Sigmoid colon (tissue), 7 donors: ENCODE results near the gene TEX264. TPM values are rescaled to one million over a fixed set of nuclear protein-coding genes. Genes with fewer than 3 reads are reported as not detected.

ENCODE experiments used
- DNase-seq: peaks from one replicate; pipeline ENCODE4 v3.0.0-alpha.2; 2019
- H3K27ac ChIP-seq, 4 donors: fragments of 200-600 bp; sonication (generic); one replicate each; pipeline ENCODE4 v1.5.1; 2016 to 2019; ENCODE audit warnings: mild to moderate bottlenecking in 1 of 4
- H3K27me3 ChIP-seq, 3 donors: fragments of 200-600 bp; sonication (generic); one replicate each; pipeline ENCODE4 v1.5.1; 2019; ENCODE audit warnings: mild to moderate bottlenecking in 1 of 3
- H3K36me3 ChIP-seq, 4 donors: fragments of 200-600 bp; sonication (generic); one replicate each; pipeline ENCODE4 v1.5.1; 2016 to 2019
- H3K4me1 ChIP-seq, 4 donors: fragments of 200-600 bp; sonication (generic); one replicate each; pipeline ENCODE4 v1.5.1; 2017 to 2019
- H3K4me3 ChIP-seq, 4 donors: fragments of 200-600 bp; sonication (generic); one replicate each; pipeline ENCODE4 v1.5.1; 2017 to 2019; ENCODE audit warnings: mild to moderate bottlenecking in 2 of 4, moderate library complexity in 1 of 4
- H3K9me3 ChIP-seq, 4 donors: fragments of 200-600 bp in 3 of 4; sonication (generic) in 3 of 4; one replicate each; pipeline versions ENCODE4 v1.5.1 to v1.6.1; 2013 to 2019
- EP300 ChIP-seq, 4 donors: sonication (generic); formaldehyde crosslinking; IDR thresholded peaks; one replicate each; pipeline ENCODE4 v1.6.1; 2017; ENCODE audit warnings: antibody characterized with exemption in 4 of 4
- POLR2A ChIP-seq, 2 donors: fragments of 450-650 bp; IDR thresholded peaks; one replicate each; pipeline ENCODE4 v1.6.1; 2016; ENCODE audit warnings: antibody characterized with exemption in 2 of 2, mild to moderate bottlenecking in 2 of 2, moderate library complexity in 2 of 2
- POLR2AphosphoS5 ChIP-seq, 4 donors: sonication (generic); formaldehyde crosslinking; IDR thresholded peaks; one replicate each; pipeline ENCODE4 v1.6.1; 2017; ENCODE audit warnings: antibody characterized with exemption in 4 of 4
- WGBS, 2 donors: extraction: QIAGEN DNeasy Blood & Tissue Kit; methylation state at CpG; one replicate each; pipeline ENCODE4 v1.1.7; 2013; 5-methylcytosine and 5-hydroxymethylcytosine counted together
- intact Hi-C: fragments of 100-400 bp; cut with DNase I; formaldehyde crosslinking; loops from one replicate; pipeline ENCODE4 v1.15.1; 2023
- polyA plus RNA-seq, 3 donors: library from polyadenylated mRNA; stranded (reverse); fragments of 200-250 nt; gene quantifications; one replicate each; pipeline ENCODE4 v1.2.3, GENCODE V29; 2013
- total RNA-seq, 4 donors: library from RNA; depleted of rRNA; stranded (reverse); fragments of >200 nt; gene quantifications; one replicate each; pipeline ENCODE4 v1.1.0, GENCODE V29; 2016
- TF ChIP-seq, protein P1 (sequence below), 4 experiments: fragments of 450-650 bp in 3 of 4; fragments of 200-600 bp in 1 of 4; IDR thresholded peaks; one replicate each; pipeline ENCODE4 v1.5.1; 2016 to 2019; ENCODE audit warnings: antibody characterized with exemption in 4 of 4, mild to moderate bottlenecking in 3 of 4, moderate library complexity in 2 of 4
- donor health status: healthy with polysubstance abuse.
- donor health status: Bipolar disorder and iron deficiency.
- donor health status: healthy.

TEX264 gene
- total and polyA plus RNA-seq, 7 donors, result 23.4 to 79.7 (median 69.3) TPM

DNA sequence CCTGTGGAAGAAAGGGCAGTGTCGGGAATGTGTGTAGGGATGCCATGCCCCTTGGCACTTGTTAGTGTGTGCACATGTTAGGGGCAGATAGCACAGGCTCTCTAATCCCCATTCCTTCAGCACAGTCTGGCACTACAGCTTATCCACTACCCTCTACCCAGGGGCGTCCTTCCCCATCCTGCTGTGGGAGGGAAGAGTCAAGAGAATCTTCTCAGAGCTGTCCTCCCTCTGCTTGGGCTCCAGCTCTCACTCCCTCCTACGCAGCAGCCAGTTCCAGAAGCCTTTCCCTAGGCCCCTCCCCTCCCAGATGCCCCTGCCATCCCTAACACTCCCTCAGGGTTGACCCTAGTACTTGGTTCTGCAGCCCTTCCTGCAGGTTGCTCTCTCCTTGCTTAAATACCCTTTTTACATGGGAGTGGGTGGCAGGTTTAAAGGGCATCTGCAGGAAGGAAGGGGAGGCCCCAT lies 35.0 kb downstream of the TEX264 start:
- no peak for DNase-seq
- peaks cover 0 to 9% (median 6%) of the 10 kb centered on the region in 4 donors for H3K4me1 ChIP-seq
- intact Hi-C loops, result no loop called here
- H3K4me3 ChIP-seq, result no peak overlapping the region
- TF ChIP-seq, protein P1, sequence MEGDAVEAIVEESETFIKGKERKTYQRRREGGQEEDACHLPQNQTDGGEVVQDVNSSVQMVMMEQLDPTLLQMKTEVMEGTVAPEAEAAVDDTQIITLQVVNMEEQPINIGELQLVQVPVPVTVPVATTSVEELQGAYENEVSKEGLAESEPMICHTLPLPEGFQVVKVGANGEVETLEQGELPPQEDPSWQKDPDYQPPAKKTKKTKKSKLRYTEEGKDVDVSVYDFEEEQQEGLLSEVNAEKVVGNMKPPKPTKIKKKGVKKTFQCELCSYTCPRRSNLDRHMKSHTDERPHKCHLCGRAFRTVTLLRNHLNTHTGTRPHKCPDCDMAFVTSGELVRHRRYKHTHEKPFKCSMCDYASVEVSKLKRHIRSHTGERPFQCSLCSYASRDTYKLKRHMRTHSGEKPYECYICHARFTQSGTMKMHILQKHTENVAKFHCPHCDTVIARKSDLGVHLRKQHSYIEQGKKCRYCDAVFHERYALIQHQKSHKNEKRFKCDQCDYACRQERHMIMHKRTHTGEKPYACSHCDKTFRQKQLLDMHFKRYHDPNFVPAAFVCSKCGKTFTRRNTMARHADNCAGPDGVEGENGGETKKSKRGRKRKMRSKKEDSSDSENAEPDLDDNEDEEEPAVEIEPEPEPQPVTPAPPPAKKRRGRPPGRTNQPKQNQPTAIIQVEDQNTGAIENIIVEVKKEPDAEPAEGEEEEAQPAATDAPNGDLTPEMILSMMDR (IDR thresholded peaks at IDR 0.05), result no peak
- TF ChIP-seq POLR2A (IDR thresholded peaks at IDR 0.05) (no peak), EP300 (IDR thresholded peaks at IDR 0.05) (no peak), POLR2AphosphoS5 (IDR thresholded peaks at IDR 0.05) (no peak)
- WGBS, 2 donors, result 86 to 94% methylated on average over 3 of the region's 3 CpGs
- H3K9me3 ChIP-seq, result no peaks in the 10 kb centered on the region
- peaks cover 0 to 2% (median 0%) of the 10 kb centered on the region in 3 donors for H3K27me3 ChIP-seq
- H3K36me3 ChIP-seq, result peaks cover 5 to 41% (median 25%) of the 10 kb centered on the region in 4 donors
- H3K27ac ChIP-seq, result no peak overlapping the region

DNA sequence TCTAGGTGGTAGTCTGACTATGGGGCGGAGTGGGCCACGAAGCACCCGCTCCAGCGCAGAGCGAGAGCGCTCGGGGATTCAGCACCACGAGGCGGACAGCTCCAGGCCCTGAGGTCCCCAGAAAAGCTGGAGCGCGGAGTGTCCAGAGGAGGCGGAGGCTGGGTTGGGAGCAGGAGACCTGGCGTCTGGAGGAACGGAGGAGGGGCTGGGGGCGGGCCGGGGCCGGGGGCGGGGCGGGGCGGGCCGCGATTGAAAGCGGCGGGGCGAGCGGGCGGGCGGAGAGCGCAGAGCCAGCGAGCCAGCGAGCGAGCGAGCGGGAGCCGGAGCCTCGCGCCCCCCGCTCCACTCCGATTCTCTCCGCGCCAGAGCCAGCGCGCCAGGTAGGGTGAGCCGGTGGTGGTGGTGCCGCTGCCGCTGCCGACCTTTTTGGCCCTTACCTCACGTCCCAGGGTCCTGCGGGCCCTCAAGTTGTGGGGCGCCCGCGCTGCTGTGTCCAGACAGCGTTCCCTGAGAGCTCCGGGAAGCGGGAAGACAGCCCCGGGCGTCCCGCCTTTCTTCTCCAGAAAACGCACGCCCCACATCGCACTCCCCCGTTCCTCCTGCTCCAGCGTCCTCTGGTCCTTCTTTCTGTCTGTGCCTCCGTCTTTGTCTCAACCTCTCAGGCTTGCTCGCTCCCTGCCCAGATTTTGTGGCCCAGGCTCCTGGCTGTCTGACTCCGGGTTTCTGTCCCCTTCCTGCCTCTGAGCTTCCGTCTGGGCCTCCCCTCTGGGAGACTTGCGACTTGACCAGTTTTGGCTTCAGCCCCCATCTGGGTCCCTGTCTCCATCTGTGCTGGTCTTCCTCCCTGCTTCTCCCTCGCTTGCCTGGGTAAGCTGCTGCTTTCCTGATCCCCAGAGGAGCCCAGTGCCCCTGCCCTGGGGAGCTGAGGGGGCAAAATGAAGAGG lies 36.0 kb downstream of the TEX264 start, which contains the start of gene GRM2:
Gene GRM2, plus strand, starts transcription at position 281 of the 944 bp plus-strand sequence. CDS start 1,916 bp downstream, outside the sequence.
- peak within 1 kb of the TSS in 3 of 4 donors; percentile 16 to 43 (median 40) for H3K4me3 ChIP-seq
- WGBS, 2 donors, result 6 to 9% methylated on average over 69 of the region's 69 CpGs
- TF ChIP-seq EP300 (IDR thresholded peaks at IDR 0.05), result no peak
- peak in 1 of 4 donors; percentile 10 for TF ChIP-seq POLR2AphosphoS5 (IDR thresholded peaks at IDR 0.05)
- H3K27ac ChIP-seq, result no peak within 1 kb of the TSS
- intact Hi-C loops, result no loop called here
- peaks cover 4 to 31% (median 16%) of the 10 kb centered on the region in 4 donors for H3K36me3 ChIP-seq
- H3K27me3 ChIP-seq, result peaks cover 0 to 2% (median 0%) of the 10 kb centered on the region in 3 donors
- no peaks in the 10 kb centered on the region for H3K9me3 ChIP-seq
- DNase-seq, result peak; percentile 69
- H3K4me1 ChIP-seq, result peaks cover 0 to 9% (median 6%) of the 10 kb centered on the region in 4 donors

DNA sequence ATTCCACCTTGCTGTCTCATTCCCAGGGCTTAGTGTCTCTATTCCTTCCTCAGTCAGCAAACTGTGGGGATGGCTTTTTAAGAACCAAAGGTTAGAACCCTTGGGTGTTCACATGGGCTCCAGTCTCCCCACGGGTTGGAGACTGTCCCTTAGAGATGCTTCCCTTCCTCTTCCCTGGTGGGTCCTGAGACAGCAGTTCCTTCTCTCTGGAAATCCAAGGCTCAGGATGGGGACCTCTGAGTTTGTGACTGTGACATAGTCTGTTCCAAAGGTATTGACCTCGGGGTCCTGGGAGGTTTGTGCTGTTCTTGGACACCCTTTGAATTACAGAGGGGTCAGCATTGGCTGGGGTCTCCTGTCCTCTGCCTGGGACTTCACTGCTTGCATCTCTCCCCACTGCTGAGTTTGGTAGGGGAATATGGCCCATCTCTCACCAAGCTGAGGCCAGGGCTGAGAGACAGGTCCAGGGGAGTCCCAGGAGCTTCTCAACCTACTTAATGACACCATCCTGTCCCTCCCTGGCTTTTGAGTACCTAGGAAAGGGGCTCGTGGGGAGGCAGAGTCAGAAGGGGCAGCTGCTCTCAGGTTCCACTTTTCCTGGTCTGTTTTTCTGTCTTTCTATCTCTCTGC lies 37.3 kb downstream of the TEX264 start:
- TF ChIP-seq POLR2AphosphoS5 (IDR thresholded peaks at IDR 0.05), result no peak
- TF ChIP-seq, protein P1 (IDR thresholded peaks at IDR 0.05), result no peak
- TF ChIP-seq POLR2A (IDR thresholded peaks at IDR 0.05), result no peak
- no peak for TF ChIP-seq EP300 (IDR thresholded peaks at IDR 0.05)

DNA sequence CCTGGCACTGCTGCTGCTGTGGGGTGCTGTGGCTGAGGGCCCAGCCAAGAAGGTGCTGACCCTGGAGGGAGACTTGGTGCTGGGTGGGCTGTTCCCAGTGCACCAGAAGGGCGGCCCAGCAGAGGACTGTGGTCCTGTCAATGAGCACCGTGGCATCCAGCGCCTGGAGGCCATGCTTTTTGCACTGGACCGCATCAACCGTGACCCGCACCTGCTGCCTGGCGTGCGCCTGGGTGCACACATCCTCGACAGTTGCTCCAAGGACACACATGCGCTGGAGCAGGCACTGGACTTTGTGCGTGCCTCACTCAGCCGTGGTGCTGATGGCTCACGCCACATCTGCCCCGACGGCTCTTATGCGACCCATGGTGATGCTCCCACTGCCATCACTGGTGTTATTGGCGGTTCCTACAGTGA lies 38.0 kb downstream of the TEX264 start:
- no peaks in the 10 kb centered on the region for H3K9me3 ChIP-seq
- H3K4me1 ChIP-seq, result peaks cover 0 to 9% (median 6%) of the 10 kb centered on the region in 4 donors
- TF ChIP-seq POLR2AphosphoS5 (IDR thresholded peaks at IDR 0.05), result no peak
- TF ChIP-seq POLR2A (IDR thresholded peaks at IDR 0.05), result no peak
- TF ChIP-seq, protein P1 (IDR thresholded peaks at IDR 0.05), result no peak
- peaks cover 0 to 2% (median 0%) of the 10 kb centered on the region in 3 donors for H3K27me3 ChIP-seq
- no peak for DNase-seq
- H3K4me3 ChIP-seq, result no peak overlapping the region
- intact Hi-C loops, result no loop called here
- 93 to 96% methylated on average over 17 of the region's 17 CpGs for WGBS, 2 donors
- H3K36me3 ChIP-seq, result peaks cover 0 to 12% (median 3%) of the 10 kb centered on the region in 4 donors
- no peak overlapping the region for H3K27ac ChIP-seq

More for the DNA sequence above, 37.3 kb downstream of the TEX264 start:
- Histone ChIP-seq H3K27me3 (peaks cover 0 to 2% (median 0%) of the 10 kb centered on the region in 3 donors), H3K4me1 (peaks cover 0 to 9% (median 6%) of the 10 kb centered on the region in 4 donors), H3K4me3 (no peak overlapping the region), H3K9me3 (no peaks in the 10 kb centered on the region), H3K36me3 (peaks cover 4 to 18% (median 8%) of the 10 kb centered on the region in 4 donors), H3K27ac (no peak overlapping the region)
- intact Hi-C loops, result no loop called here
- DNase-seq, result peak; percentile 50
- WGBS, 2 donors, result 70 to 79% methylated on average over 3 of the region's 3 CpGs
